ENCODE measurements around the gene ZNF827.

The ZNF827 gene

DNA sequence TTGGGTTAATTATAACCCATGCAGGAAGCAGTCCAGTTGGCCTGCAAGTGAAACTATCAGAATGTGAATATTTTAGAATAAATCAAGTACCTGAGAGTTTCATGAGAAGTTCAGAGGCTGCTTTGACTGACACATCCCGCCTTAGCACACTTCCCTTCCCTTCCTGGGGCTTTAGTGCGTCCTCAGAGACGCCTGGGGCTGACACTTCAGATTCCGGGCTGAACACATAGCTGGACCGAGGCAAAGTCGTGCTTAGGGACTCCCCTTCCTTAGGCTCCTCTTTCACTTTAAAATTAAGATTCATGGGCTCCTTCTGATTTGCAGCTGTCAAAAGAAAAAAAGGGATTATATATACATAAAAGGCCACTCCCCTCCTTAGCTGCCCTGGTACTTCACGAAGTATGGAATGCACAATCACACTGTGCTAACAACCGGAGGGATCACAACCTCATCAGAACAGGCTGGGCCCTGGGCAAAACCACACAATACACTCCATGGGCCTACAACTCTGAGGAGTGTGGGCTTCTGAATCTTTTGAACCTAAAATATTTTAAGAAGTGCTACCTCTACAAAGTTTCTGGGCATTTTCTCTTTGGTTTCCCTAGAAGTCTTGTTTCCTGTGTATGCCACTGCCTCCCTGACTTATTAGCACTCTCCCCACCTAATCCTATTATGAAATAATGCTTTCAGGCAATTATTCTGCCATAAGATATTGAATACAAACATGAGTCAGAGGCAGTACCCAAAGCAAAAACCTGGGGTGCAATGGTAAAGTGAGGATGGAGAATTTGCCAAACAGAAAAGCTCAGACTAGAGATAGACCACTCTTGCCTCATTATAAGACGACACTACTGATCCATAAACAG, 68.2 kb downstream of the ZNF827 start:
- no peak overlapping the region for H3K4me3 Mint-ChIP-seq

DNA sequence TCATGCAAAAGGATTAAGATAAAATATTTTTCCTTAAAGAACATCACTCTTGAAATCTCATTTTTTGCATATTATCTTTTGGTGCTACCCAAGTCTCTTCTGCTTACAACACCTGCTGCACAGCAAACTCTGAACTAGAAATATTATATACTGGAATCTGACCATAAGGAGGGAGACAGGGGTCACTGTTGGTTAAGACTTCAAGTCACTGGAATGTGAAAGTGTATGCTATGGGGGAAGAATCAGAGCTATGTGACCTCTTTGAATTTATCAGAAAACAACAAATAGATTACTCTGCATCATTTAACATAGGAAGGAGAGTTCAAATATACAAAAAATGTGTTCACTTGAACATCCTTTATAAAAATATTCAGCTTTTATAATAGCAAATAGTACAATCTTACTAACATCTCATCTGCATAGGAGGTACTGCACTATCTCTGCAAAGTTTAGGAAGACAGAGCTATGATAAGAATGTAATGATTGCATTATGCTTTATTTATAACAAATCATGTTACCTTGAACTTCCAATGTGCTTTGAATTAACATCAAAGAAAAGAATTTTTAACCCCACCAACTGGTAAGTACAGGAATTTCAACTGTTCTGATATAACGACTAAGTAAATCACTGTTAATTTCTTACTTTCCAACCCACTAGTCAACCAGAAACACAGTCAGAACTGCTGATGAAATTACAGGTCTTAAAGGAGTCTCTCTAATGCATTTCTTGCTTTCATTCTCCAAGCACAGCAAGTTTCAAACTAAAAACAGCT, 69.8 kb downstream of the ZNF827 start:
- Mint-ChIP-seq H3K9me3 (no peaks in the 10 kb centered on the region), H3K27me3 (no peaks in the 10 kb centered on the region), H3K27ac (no peak overlapping the region), H3K36me3 (ENCODE audit: low read depth) (peaks cover 41% of the 10 kb centered on the region), H3K4me3 (no peak overlapping the region), H3K4me1 (peaks cover 42% of the 10 kb centered on the region)
- DNase-seq (no peak), ATAC-seq (no peak)

More for the DNA sequence above, 68.2 kb downstream of the ZNF827 start:
- no peak overlapping the region for H3K27ac Mint-ChIP-seq
- ATAC-seq (no peak), DNase-seq (no peak)
- H3K27me3 Mint-ChIP-seq = no peaks in the 10 kb centered on the region
- H3K36me3 Mint-ChIP-seq (ENCODE audit: low read depth) = peaks cover 47% of the 10 kb centered on the region
- H3K9me3 Mint-ChIP-seq = no peaks in the 10 kb centered on the region
- peaks cover 32% of the 10 kb centered on the region for H3K4me1 Mint-ChIP-seq

DNA sequence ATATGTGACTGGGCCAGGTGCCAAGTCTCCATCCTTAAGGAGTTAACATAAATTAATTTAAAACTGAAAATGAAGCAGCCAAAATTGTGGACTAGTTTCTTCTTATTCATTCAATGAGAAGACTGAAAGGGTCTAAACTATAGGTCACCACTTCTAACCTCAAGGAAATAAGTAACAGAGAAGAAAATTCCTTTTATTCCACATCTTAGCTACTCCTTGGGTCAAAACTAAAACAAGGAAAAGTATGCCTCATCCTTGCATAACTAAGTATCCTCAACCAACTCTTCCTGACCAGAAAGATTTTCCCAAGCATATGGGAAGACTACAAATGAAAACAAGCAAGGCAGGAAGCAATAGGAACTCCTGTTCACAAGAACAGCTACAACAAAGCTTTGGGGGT, 71.2 kb downstream of the ZNF827 start:
- H3K27me3 Mint-ChIP-seq = no peaks in the 10 kb centered on the region
- ATAC-seq = no peak
- H3K4me1 Mint-ChIP-seq = peaks cover 54% of the 10 kb centered on the region
- peaks cover 43% of the 10 kb centered on the region for H3K36me3 Mint-ChIP-seq (ENCODE audit: low read depth)
- DNase-seq = no peak
- H3K4me3 Mint-ChIP-seq = no peak overlapping the region
- H3K9me3 Mint-ChIP-seq = no peaks in the 10 kb centered on the region
- no peak overlapping the region for H3K27ac Mint-ChIP-seq

DNA sequence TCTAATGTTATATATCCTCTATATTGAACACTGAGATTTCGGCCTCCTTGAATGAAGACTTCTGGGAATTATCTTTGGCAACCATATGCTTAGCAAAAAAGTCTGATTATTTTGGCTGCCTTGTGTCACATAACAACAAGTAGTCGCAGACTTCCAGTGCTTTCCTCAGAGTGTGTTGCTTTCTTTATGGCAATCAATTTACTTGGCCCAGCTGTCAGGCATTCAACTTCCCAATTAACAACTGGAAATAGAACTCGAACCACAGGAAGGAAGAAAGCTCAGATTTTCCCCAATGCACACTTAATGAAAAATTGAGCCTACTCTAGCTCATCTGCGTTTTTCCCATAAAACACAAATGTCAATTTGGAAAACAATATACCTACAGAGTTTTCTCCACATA, 71.6 kb downstream of the ZNF827 start:
- Mint-ChIP-seq H3K9me3 (no peaks in the 10 kb centered on the region), H3K27me3 (no peaks in the 10 kb centered on the region), H3K4me1 (peaks cover 51% of the 10 kb centered on the region), H3K4me3 (no peak overlapping the region), H3K27ac (no peak overlapping the region), H3K36me3 (ENCODE audit: low read depth) (peaks cover 40% of the 10 kb centered on the region)
- ATAC-seq (no peak), DNase-seq (no peak)

- Mint-ChIP-seq H3K27me3 (no peaks in the 10 kb centered on the region), H3K27ac (peak overlapping the region; percentile 23), H3K9me3 (no peaks in the 10 kb centered on the region), H3K4me1 (peaks cover 36% of the 10 kb centered on the region), H3K4me3 (no peak overlapping the region), H3K36me3 (ENCODE audit: low read depth) (peaks cover 43% of the 10 kb centered on the region)
- DNase-seq (no peak), ATAC-seq (no peak)
Observed at GRCh38 chr4:145865274-145865941, 73.2 kb downstream of the ZNF827 start.

DNA sequence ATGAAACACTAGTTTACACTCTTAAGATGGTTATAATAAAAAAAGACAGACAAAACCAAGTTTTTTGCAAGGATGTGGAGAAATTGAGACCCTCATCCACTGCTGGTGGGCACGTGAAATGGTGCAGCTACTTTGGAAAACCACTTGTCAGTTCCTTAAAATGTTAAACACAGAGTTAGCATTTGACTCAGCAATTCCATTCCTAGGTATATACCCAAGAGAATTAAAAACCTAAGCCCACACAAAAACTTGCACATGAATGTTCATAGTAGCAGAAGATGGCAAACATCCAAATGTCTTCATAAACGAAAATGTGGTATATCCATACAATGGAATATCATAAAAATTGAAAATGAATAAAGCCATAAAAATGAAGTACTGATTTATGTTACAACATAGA, 75.4 kb downstream of the ZNF827 start:
- DNase-seq = no peak
- no peak for ATAC-seq
- Mint-ChIP-seq H3K4me1 (peaks cover 31% of the 10 kb centered on the region), H3K27ac (no peak overlapping the region), H3K4me3 (no peak overlapping the region), H3K36me3 (ENCODE audit: low read depth) (peaks cover 49% of the 10 kb centered on the region), H3K9me3 (no peaks in the 10 kb centered on the region), H3K27me3 (no peaks in the 10 kb centered on the region)

- ATAC-seq (no peak), DNase-seq (no peak)
- H3K27ac Mint-ChIP-seq = no peak overlapping the region
- H3K4me1 Mint-ChIP-seq = peaks cover 31% of the 10 kb centered on the region
- peaks cover 46% of the 10 kb centered on the region for H3K36me3 Mint-ChIP-seq (ENCODE audit: low read depth)
- H3K9me3 Mint-ChIP-seq = no peaks in the 10 kb centered on the region
- H3K4me3 Mint-ChIP-seq = no peak overlapping the region
- no peaks in the 10 kb centered on the region for H3K27me3 Mint-ChIP-seq
Observed at GRCh38 chr4:145861336-145862318, 77.0 kb downstream of the ZNF827 start.

GRCh38 chr4:145860897-145861296, 77.7 kb downstream of the ZNF827 start:
- H3K4me3 Mint-ChIP-seq = no peak overlapping the region
- no peaks in the 10 kb centered on the region for H3K9me3 Mint-ChIP-seq
- ATAC-seq (no peak), DNase-seq (no peak)
- H3K27me3 Mint-ChIP-seq = no peaks in the 10 kb centered on the region
- no peak overlapping the region for H3K27ac Mint-ChIP-seq
- H3K36me3 Mint-ChIP-seq (ENCODE audit: low read depth) = peaks cover 45% of the 10 kb centered on the region
- H3K4me1 Mint-ChIP-seq = peaks cover 27% of the 10 kb centered on the region

DNA sequence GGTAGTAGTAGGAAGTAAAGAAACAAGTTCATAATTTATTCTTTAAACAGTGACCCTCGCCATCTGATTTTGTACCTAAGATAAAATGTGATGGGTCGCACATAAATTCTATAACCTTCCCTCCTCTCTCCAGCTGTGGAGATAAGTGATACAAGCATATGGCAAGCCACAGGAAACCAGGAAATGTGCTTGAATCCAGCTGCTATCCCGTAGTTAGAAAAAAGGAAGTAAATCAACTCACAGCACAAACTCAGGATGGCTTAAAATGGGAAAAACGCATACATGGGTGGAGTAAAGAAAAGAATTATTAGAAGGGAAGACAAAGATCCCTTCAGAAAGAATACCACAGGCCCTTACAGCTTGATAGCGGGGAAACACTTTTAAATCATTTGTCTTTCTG, 78.2 kb downstream of the ZNF827 start:
- DNase-seq (no peak), ATAC-seq (no peak)
- H3K36me3 Mint-ChIP-seq (ENCODE audit: low read depth) = peaks cover 42% of the 10 kb centered on the region
- H3K27ac Mint-ChIP-seq = no peak overlapping the region
- peaks cover 22% of the 10 kb centered on the region for H3K4me1 Mint-ChIP-seq
- no peaks in the 10 kb centered on the region for H3K27me3 Mint-ChIP-seq
- H3K9me3 Mint-ChIP-seq = no peaks in the 10 kb centered on the region
- no peak overlapping the region for H3K4me3 Mint-ChIP-seq

GRCh38 chr4:145859926-145860325, 78.7 kb downstream of the ZNF827 start:
- Mint-ChIP-seq H3K27ac (no peak overlapping the region), H3K4me1 (peaks cover 18% of the 10 kb centered on the region), H3K4me3 (no peak overlapping the region), H3K27me3 (no peaks in the 10 kb centered on the region), H3K36me3 (ENCODE audit: low read depth) (peaks cover 43% of the 10 kb centered on the region), H3K9me3 (no peaks in the 10 kb centered on the region)
- DNase-seq = no peak
- ATAC-seq = no peak

GRCh38 chr4:145859426-145859825, 79.2 kb downstream of the ZNF827 start:
- Mint-ChIP-seq H3K36me3 (ENCODE audit: low read depth) (peaks cover 43% of the 10 kb centered on the region), H3K27me3 (no peaks in the 10 kb centered on the region), H3K4me1 (peaks cover 14% of the 10 kb centered on the region), H3K27ac (no peak overlapping the region), H3K9me3 (no peaks in the 10 kb centered on the region), H3K4me3 (no peak overlapping the region)
- no peak for ATAC-seq
- DNase-seq = no peak

DNA sequence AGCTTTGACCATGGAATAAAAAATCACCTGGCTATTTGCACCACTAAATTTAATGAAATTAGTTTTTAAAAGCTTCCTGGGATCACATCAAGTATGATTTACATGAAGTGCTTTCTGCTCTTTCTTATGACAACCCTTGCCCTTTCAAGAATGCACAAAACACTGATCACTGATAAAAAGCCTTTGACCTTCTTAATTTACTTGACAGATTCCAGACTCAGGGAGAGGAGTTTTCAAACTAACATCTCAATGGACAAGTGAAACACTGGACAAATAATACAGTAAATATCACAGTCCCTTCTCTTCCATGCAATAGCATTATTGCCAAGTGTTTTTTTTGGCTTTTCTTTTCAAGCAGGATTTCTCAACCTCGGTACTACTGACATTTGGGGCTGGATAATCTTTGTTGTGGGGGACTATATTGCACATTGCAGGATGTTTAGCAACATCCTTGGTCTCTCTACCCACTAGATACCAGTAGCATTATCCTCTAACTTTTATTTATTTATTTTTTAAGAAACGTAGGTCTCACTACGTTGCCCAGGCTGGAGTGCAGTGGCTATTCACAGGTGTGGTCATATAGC, 86.3 kb downstream of the ZNF827 start:
- peaks cover 30% of the 10 kb centered on the region for H3K36me3 Mint-ChIP-seq (ENCODE audit: low read depth)
- no peaks in the 10 kb centered on the region for H3K9me3 Mint-ChIP-seq
- H3K4me3 Mint-ChIP-seq = no peak overlapping the region
- no peaks in the 10 kb centered on the region for H3K4me1 Mint-ChIP-seq
- H3K27ac Mint-ChIP-seq = peak overlapping the region; percentile 4
- no peaks in the 10 kb centered on the region for H3K27me3 Mint-ChIP-seq
- DNase-seq (no peak), ATAC-seq (no peak)

DNA sequence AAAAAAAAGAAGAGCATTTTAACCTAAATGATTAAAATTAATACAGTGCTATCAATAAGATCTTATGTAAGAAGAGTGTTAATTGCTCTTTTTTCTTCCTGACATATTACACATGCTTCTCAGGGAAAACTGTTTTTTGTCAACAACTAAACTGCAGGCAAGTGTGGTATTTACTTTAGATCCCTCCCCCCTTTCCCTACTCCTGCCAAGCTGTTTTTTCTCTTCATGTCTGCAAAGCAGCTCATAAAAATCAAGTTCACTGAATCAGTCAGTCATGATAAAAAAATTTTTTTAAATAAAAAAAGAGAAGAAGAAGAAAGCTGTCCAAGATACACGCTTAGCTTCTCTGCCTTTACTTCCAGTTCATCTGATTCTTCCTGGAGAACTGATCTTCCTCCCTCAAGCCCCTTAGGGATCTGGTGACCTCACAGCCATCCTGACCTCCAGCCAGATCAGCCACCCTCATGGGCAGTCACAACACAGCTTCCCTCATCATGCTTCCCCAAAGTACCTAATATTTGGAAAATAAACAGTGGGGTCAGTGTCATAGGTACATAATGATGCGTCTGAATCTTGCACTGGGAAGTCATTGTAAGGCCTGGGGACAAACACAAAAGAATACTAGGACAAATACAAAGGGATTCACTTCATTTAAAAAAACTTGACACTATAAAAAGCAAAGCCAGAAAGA, 87.0 kb downstream of the ZNF827 start:
- Mint-ChIP-seq H3K36me3 (ENCODE audit: low read depth) (peaks cover 35% of the 10 kb centered on the region), H3K4me1 (no peaks in the 10 kb centered on the region), H3K27me3 (no peaks in the 10 kb centered on the region), H3K9me3 (no peaks in the 10 kb centered on the region), H3K4me3 (no peak overlapping the region), H3K27ac (peak overlapping the region; percentile 4)
- DNase-seq (no peak), ATAC-seq (no peak)
